Transverse colon (tissue), 3 donors: ENCODE data around the gene DNM1.

Source experiments
- POLR2A ChIP-seq: fragments of 450-650 bp; IDR thresholded peaks from one replicate; pipeline ENCODE4 v1.6.1; 2016; ENCODE audit warnings: antibody characterized with exemption, mild to moderate bottlenecking, moderate library complexity
- TF ChIP-seq, protein P1 (sequence below), 5 experiments: fragments of 200-600 bp in 3 of 5; fragments of 450-650 bp in 2 of 5; sonication (generic) in 3 of 5; IDR thresholded peaks; 1 replicate in 2 of 5; 2 replicates in 3 of 5; pipeline ENCODE4 v1.5.1; 2016 to 2017; ENCODE audit warnings: antibody characterized with exemption in 5 of 5, inconsistent platforms in 3 of 5, mild to moderate bottlenecking in 2 of 5, moderate library complexity in 1 of 5

DNA sequence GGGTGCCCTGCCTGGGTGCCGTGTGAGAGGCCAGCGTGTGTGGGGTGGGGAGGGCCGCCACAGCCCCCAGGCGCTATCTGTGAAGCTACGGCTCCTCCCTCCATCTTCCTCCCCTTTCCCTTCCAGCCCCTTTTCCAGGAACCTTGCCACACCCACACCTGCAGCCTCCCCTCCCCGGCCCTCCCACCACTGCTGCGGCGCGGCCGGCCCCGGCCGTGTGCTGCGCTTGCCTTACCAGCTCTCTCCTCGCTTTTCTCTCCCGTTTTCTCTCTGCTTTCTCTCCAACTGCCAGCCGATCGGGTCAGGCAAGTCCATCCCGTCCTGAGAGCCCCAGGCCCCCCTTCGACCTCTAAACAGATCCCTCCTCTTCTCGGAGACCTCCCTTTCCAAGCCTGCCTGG, 51.2 kb downstream of the DNM1 start:
- no peak for TF ChIP-seq POLR2A
- TF ChIP-seq, protein P1, sequence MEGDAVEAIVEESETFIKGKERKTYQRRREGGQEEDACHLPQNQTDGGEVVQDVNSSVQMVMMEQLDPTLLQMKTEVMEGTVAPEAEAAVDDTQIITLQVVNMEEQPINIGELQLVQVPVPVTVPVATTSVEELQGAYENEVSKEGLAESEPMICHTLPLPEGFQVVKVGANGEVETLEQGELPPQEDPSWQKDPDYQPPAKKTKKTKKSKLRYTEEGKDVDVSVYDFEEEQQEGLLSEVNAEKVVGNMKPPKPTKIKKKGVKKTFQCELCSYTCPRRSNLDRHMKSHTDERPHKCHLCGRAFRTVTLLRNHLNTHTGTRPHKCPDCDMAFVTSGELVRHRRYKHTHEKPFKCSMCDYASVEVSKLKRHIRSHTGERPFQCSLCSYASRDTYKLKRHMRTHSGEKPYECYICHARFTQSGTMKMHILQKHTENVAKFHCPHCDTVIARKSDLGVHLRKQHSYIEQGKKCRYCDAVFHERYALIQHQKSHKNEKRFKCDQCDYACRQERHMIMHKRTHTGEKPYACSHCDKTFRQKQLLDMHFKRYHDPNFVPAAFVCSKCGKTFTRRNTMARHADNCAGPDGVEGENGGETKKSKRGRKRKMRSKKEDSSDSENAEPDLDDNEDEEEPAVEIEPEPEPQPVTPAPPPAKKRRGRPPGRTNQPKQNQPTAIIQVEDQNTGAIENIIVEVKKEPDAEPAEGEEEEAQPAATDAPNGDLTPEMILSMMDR (IDR thresholded peaks at IDR 0.05) = no peak
